ENCODE measurements around the gene HNRNPU.

DNA sequence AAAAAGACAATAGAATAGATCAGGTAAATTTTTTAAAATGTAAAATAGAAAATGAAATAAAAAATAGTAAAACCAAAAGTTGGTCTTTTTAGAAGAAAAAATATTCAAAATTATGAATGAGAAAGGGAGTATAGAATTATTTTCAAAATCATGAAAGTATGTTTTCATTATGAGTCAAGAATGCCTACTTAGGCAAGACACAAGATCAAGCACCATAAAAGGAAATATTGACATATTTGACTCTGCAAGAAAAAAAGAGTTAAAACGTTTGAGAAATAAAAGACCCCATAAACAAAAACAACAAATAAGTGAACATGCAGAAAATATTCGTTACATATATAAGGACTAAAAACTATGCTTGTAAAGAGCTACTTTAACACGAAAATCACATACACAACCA, 33.7 kb downstream of the HNRNPU start:
- TF ChIP-seq, protein P1, sequence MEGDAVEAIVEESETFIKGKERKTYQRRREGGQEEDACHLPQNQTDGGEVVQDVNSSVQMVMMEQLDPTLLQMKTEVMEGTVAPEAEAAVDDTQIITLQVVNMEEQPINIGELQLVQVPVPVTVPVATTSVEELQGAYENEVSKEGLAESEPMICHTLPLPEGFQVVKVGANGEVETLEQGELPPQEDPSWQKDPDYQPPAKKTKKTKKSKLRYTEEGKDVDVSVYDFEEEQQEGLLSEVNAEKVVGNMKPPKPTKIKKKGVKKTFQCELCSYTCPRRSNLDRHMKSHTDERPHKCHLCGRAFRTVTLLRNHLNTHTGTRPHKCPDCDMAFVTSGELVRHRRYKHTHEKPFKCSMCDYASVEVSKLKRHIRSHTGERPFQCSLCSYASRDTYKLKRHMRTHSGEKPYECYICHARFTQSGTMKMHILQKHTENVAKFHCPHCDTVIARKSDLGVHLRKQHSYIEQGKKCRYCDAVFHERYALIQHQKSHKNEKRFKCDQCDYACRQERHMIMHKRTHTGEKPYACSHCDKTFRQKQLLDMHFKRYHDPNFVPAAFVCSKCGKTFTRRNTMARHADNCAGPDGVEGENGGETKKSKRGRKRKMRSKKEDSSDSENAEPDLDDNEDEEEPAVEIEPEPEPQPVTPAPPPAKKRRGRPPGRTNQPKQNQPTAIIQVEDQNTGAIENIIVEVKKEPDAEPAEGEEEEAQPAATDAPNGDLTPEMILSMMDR (IDR thresholded peaks at IDR 0.05): no peak
- TF ChIP-seq POLR2A (IDR thresholded peaks at IDR 0.05): no peak
